Astrocyte (in vitro differentiated cells and primary cell): Measurements from ENCODE around the gene AFM. TPM values are rescaled to one million over a fixed set of nuclear protein-coding genes. Genes with fewer than 3 reads are reported as not detected.

Experiments used
- DNase-seq: peaks from one replicate; pipeline ENCODE4 v3.0.0-alpha.2; 2010; ENCODE audit warnings: low read depth
- FAIRE-seq: peaks from 2 replicates; lab custom pipeline; 2011; peaks lifted over from hg19 to GRCh38; lab: Jason Lieb, UNC
- H2AFZ ChIP-seq: 2 replicates; pipeline ENCODE4 v1.6.0; 2012; ENCODE audit warnings: low read depth, low read length, inconsistent platforms
- H3K27ac ChIP-seq: 2 replicates; pipeline ENCODE4 v1.5.1; 2011; ENCODE audit warnings: low read depth, low read length, inconsistent platforms
- H3K27me3 ChIP-seq: 2 replicates; pipeline ENCODE4 v1.6.0; 2011; ENCODE audit warnings: low read length, inconsistent platforms; ENCODE audit not compliant: insufficient read depth
- H3K36me3 ChIP-seq: 2 replicates; pipeline ENCODE4 v1.5.1; 2011; ENCODE audit warnings: low read length, inconsistent platforms; ENCODE audit not compliant: insufficient read depth
- H3K4me1 ChIP-seq: 2 replicates; pipeline ENCODE4 v1.5.1; 2011; ENCODE audit warnings: low read length, inconsistent platforms; ENCODE audit not compliant: insufficient read depth
- H3K4me2 ChIP-seq: 2 replicates; pipeline ENCODE4 v1.6.0; 2012; ENCODE audit warnings: low read length, inconsistent platforms
- H3K4me3 ChIP-seq: 2 replicates; pipeline ENCODE4 v1.5.1; 2011; ENCODE audit warnings: low read depth, mild to moderate bottlenecking, low read length, inconsistent platforms; ENCODE audit not compliant: insufficient read depth
- H3K79me2 ChIP-seq: 2 replicates; pipeline ENCODE4 v1.6.0; 2012; ENCODE audit warnings: mild to moderate bottlenecking, low read length, inconsistent platforms; ENCODE audit not compliant: insufficient read depth
- H3K9ac ChIP-seq: 2 replicates; pipeline ENCODE4 v1.6.0; 2012; ENCODE audit warnings: mild to moderate bottlenecking, low read length, inconsistent platforms
- H3K9me3 ChIP-seq: 2 replicates; pipeline ENCODE4 v1.5.1; 2012; ENCODE audit warnings: low read depth, mild to moderate bottlenecking, low read length, inconsistent platforms; ENCODE audit not compliant: insufficient read depth
- H4K20me1 ChIP-seq: 2 replicates; pipeline ENCODE4 v1.6.0; 2012; ENCODE audit warnings: low read length, inconsistent platforms; ENCODE audit not compliant: insufficient read depth
- H3K27ac Mint-ChIP-seq: one replicate; pipeline ENCODE4 v1.8.0; 2021; ENCODE audit warnings: mild to moderate bottlenecking, mixed read lengths; ENCODE audit not compliant: unreplicated experiment
- H3K27me3 Mint-ChIP-seq: one replicate; pipeline ENCODE4 v1.8.0; 2021; ENCODE audit warnings: low read depth, mixed read lengths; ENCODE audit not compliant: unreplicated experiment
- H3K36me3 Mint-ChIP-seq: one replicate; pipeline ENCODE4 v1.8.0; 2021; ENCODE audit warnings: low read depth, mixed read lengths; ENCODE audit not compliant: unreplicated experiment
- H3K4me1 Mint-ChIP-seq: one replicate; pipeline ENCODE4 v1.8.0; 2021; ENCODE audit warnings: low read depth, mixed read lengths; ENCODE audit not compliant: unreplicated experiment
- H3K4me3 Mint-ChIP-seq: one replicate; pipeline ENCODE4 v1.8.0; 2021; ENCODE audit warnings: mild to moderate bottlenecking, moderate library complexity, mixed read lengths; ENCODE audit not compliant: unreplicated experiment
- H3K9me3 Mint-ChIP-seq: one replicate; pipeline ENCODE4 v1.8.0; 2021; ENCODE audit warnings: mild to moderate bottlenecking, mixed read lengths; ENCODE audit not compliant: unreplicated experiment
- CTCF ChIP-seq: IDR thresholded peaks from 2 replicates; pipeline ENCODE4 v1.5.1; 2011; ENCODE audit warnings: low read depth, mild to moderate bottlenecking, inconsistent platforms, low read length, moderate library complexity; ENCODE audit not compliant: insufficient read depth
- EZH2 ChIP-seq: IDR thresholded peaks from 2 replicates; pipeline ENCODE4 v1.6.1; 2012; ENCODE audit warnings: mild to moderate bottlenecking, low read length, inconsistent platforms; ENCODE audit not compliant: insufficient read depth
- total RNA-seq: library from RNA; stranded (reverse); gene quantifications from 2 replicates; pipeline ENCODE4 v1.2.1, GENCODE V29; 2021

The AFM gene
- total RNA-seq, 1 donor from 2014 or later: not detected

DNA sequence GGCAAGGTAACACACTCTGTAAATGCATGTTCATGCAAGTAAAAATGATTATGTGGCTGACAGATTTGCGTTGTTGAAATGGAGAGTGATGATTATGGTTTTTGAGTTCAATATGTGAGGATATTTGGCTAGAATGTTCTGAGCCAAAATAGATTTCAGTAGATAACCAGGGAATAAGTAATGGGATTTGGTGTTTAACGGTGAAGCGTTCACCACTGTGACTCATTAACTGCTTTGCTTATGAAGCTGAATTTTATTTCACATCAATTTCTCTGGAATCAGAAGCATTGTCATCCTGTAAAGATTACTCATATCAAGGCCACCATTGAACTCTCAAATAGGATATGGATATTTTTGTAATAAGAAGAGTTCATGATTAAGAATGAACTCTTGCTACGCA, 33.9 kb upstream of the AFM start:
- Histone ChIP-seq H2AFZ (no peak overlapping the region), H3K79me2 (no peaks in the 10 kb centered on the region), H3K27ac (no peak overlapping the region), H3K4me1 (peaks cover 22% of the 10 kb centered on the region), H3K4me3 (no peak overlapping the region), H3K4me2 (no peak overlapping the region), H3K9ac (no peak overlapping the region), H3K9me3 (no peaks in the 10 kb centered on the region), H4K20me1 (no peaks in the 10 kb centered on the region), H3K36me3 (no peaks in the 10 kb centered on the region), H3K27me3 (no peaks in the 10 kb centered on the region)
- FAIRE-seq: no peak
- Mint-ChIP-seq H3K27ac (no peak overlapping the region), H3K4me1 (peaks cover 33% of the 10 kb centered on the region), H3K9me3 (no peaks in the 10 kb centered on the region), H3K36me3 (no peaks in the 10 kb centered on the region), H3K4me3 (no peak overlapping the region), H3K27me3 (no peaks in the 10 kb centered on the region)
- no peak for TF ChIP-seq CTCF
- TF ChIP-seq EZH2: no peak
- peak; percentile 81 for DNase-seq

DNA sequence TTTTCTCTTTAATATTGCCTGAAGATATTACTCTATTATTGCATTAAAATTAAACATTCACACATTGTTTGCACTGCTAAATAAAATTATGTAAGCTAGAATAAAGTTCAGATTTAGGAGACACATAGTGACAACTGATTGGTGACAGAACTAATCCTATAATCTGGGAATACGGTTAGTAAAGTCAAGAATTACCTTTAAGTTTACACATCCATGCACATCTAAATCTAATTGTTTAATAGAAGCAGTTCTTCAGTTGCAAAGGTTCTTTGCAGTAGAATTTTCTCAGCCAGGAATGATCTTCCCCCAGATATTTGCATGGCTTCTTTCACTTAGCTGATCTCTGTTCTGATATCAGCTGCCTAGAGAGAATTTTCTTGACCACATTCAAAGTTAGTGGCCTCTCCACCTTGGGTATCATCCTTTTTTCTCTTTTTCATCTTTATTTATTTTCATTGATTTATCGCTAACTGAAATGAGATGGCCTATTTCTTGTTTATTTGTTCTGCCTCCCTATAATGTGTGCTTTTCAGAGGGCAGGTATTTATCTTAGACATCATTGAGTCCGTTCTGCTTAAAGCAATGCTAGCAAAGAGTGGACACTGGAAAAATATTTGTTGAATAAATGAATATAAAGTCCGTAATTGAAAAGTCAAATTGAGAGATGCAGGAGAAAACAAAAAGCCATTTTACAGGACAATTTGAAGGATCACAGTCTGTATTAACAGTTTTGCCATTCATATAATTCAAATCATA, 32.9 kb upstream of the AFM start:
- H3K9me3 ChIP-seq: no peaks in the 10 kb centered on the region
- TF ChIP-seq CTCF (no peak), EZH2 (no peak)
- H3K27me3 Mint-ChIP-seq: no peaks in the 10 kb centered on the region
- H3K4me1 ChIP-seq: peaks cover 22% of the 10 kb centered on the region
- H3K36me3 ChIP-seq: no peaks in the 10 kb centered on the region
- FAIRE-seq: no peak
- H3K27ac Mint-ChIP-seq: peak overlapping the region; percentile 55
- H3K9me3 Mint-ChIP-seq: no peaks in the 10 kb centered on the region
- H3K4me2 ChIP-seq: no peak overlapping the region
- H3K9ac ChIP-seq: no peak overlapping the region
- no peaks in the 10 kb centered on the region for H3K79me2 ChIP-seq
- no peaks in the 10 kb centered on the region for H3K36me3 Mint-ChIP-seq
- H3K27me3 ChIP-seq: no peaks in the 10 kb centered on the region
- H3K4me3 Mint-ChIP-seq: no peak overlapping the region
- H3K4me1 Mint-ChIP-seq: peaks cover 40% of the 10 kb centered on the region
- no peak overlapping the region for H3K4me3 ChIP-seq
- no peak overlapping the region for H2AFZ ChIP-seq
- no peak overlapping the region for H3K27ac ChIP-seq
- H4K20me1 ChIP-seq: no peaks in the 10 kb centered on the region
- no peak for DNase-seq

DNA sequence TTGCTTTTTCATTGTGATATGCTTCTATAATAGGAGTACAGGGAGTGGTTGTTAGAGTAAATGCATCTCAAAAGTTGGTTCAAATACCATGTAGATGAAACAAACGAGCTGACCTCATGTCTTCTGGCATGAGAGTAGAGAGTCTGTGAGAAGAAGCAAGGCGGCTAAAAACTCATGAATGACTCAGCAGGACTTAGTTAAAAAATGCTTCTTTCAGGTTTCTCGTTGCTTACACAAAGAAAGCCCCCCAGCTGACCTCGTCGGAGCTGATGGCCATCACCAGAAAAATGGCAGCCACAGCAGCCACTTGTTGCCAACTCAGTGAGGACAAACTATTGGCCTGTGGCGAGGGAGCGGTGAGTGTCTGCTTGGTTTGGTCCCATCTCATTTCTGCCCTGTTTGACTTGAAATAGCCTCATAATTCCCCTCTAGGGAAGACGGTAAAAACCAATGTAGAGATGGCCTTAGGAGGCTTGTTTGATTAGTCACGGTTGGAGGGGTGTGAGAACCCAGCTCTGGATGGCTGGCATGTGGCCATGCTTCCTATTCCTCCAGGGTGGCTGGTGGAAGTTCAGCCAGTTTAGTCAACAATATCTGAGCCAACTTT, 31.0 kb upstream of the AFM start:
- Histone ChIP-seq H3K4me1 (peaks cover 22% of the 10 kb centered on the region), H3K4me3 (peak overlapping the region; percentile 45), H3K27me3 (no peaks in the 10 kb centered on the region), H3K4me2 (peak overlapping the region; percentile 79), H3K27ac (peak overlapping the region; percentile 97), H3K9ac (peak overlapping the region; percentile 69), H3K9me3 (no peaks in the 10 kb centered on the region), H3K79me2 (no peaks in the 10 kb centered on the region), H3K36me3 (no peaks in the 10 kb centered on the region), H4K20me1 (no peaks in the 10 kb centered on the region), H2AFZ (peak overlapping the region; percentile 76)
- peak; percentile 98 for DNase-seq
- Mint-ChIP-seq H3K27ac (peak overlapping the region; percentile 97), H3K4me3 (peak overlapping the region; percentile 14), H3K36me3 (no peaks in the 10 kb centered on the region), H3K9me3 (no peaks in the 10 kb centered on the region), H3K27me3 (no peaks in the 10 kb centered on the region), H3K4me1 (peaks cover 40% of the 10 kb centered on the region)
- TF ChIP-seq EZH2 (no peak), CTCF (no peak)
- peak; percentile 93 for FAIRE-seq
